A549 (cell line): ENCODE results near the gene RAB11FIP4. TPM values are rescaled to one million over a fixed set of nuclear protein-coding genes. Genes with fewer than 3 reads are reported as not detected.

Source experiments
- ATAC-seq, 2 experiments: fragments of 200-7000 bp in 1 of 2; fragments of >200 bp in 1 of 2; cut with Nextera tagmentation in 1 of 2; cut with Tn5 transposase in 1 of 2; 3 replicates each; pipeline versions ENCODE4 v1.8.0 to v1.9.1; 2018 to 2020; ENCODE audit warnings: mild to moderate bottlenecking in 1 of 2, moderate library complexity in 1 of 2
- CTCF ChIA-PET: fragments of 300-600 bp; sonication (Branson Sonifier 250); formaldehyde crosslinking; extraction: SDS; loops from one replicate; lab custom pipeline; 2021; ENCODE audit warnings: antibody characterized with exemption, inconsistent platforms; lab: Yijun Ruan, JAX
- POLR2A ChIA-PET: fragments of 350-600 bp; formaldehyde crosslinking; extraction: SDS; loops from one replicate; lab custom pipeline; 2021; ENCODE audit warnings: antibody characterized with exemption, inconsistent platforms; lab: Yijun Ruan, JAX
- DNase-seq, 2 experiments: peaks; one replicate each; pipeline versions ENCODE4 v3.0.0 to v3.0.0-alpha.2; 2011 to 2016; ENCODE audit warnings: low read depth in 1 of 2, low spot score in 1 of 2
- FAIRE-seq: peaks from 2 replicates; lab custom pipeline; 2011; peaks lifted over from hg19 to GRCh38; lab: Jason Lieb, UNC
- H3K27ac ChIP-seq, 2 experiments: fragments of >200 bp; sonication (Bioruptor Twin); formaldehyde crosslinking; 3 replicates each; pipeline ENCODE4 v1.5.1; 2016 to 2017
- H3K4me1 ChIP-seq: fragments of >200 bp; sonication (Bioruptor Twin); formaldehyde crosslinking; 3 replicates; pipeline ENCODE4 v1.6.1; 2016
- H3K4me2 ChIP-seq: fragments of >200 bp; sonication (Bioruptor Twin); formaldehyde crosslinking; 3 replicates; pipeline ENCODE4 v1.6.1; 2016
- H3K4me3 ChIP-seq: fragments of >200 bp; sonication (Bioruptor Twin); formaldehyde crosslinking; 3 replicates; pipeline ENCODE4 v1.5.1; 2016
- H3K9me3 ChIP-seq: fragments of >200 bp; sonication (Bioruptor Twin); formaldehyde crosslinking; 3 replicates; pipeline ENCODE4 v1.6.1; 2016
- BHLHE40 ChIP-seq: IDR thresholded peaks from 2 replicates; pipeline ENCODE4 v1.6.1; 2012; ENCODE audit warnings: low read depth, low read length, inconsistent platforms
- CEBPB ChIP-seq, 2 experiments: fragments of >200 bp in 1 of 2; sonication (Bioruptor Twin) in 1 of 2; formaldehyde crosslinking in 1 of 2; IDR thresholded peaks; 2 replicates each; pipeline ENCODE4 v1.6.1; 2012 to 2016
- CHD2 ChIP-seq: fragments of 150-350 bp; IDR thresholded peaks from 2 replicates; pipeline ENCODE4 v1.6.1; 2014; ENCODE audit warnings: low read length; ENCODE audit not compliant: partially characterized antibody
- E2F6 ChIP-seq: IDR thresholded peaks from 2 replicates; pipeline ENCODE4 v1.6.1; 2012; ENCODE audit warnings: low read depth, borderline replicate concordance
- FOSB ChIP-seq: fragments of 250-450 bp; sonication (Bioruptor Pico); IDR thresholded peaks from 2 replicates; pipeline ENCODE4 v1.5.0; 2020; ENCODE audit warnings: mild to moderate bottlenecking, moderate library complexity
- FOSL2 ChIP-seq, 2 experiments: fragments of 450-650 bp in 1 of 2; fragments of >200 bp in 1 of 2; sonication (Bioruptor Twin) in 1 of 2; formaldehyde crosslinking; IDR thresholded peaks; 2 replicates each; pipeline versions ENCODE4 v1.5.0 to v1.6.1; 2016 to 2020; ENCODE audit warnings: mild to moderate bottlenecking in 1 of 2, moderate library complexity in 1 of 2
- FOXS1 ChIP-seq: fragments of 250-450 bp; sonication (Bioruptor Pico); IDR thresholded peaks from 2 replicates; pipeline ENCODE4 v1.5.0; 2020; ENCODE audit warnings: mild to moderate bottlenecking, moderate library complexity
- HES2 ChIP-seq: fragments of >200 bp; sonication (Bioruptor Twin); formaldehyde crosslinking; IDR thresholded peaks from 2 replicates; pipeline ENCODE4 v1.6.1; 2016
- HEYL ChIP-seq: fragments of 250-450 bp; sonication (Bioruptor Pico); IDR thresholded peaks from 2 replicates; pipeline ENCODE4 v1.8.0; 2021; ENCODE audit warnings: mild to moderate bottlenecking, moderate library complexity
- JUNB ChIP-seq: fragments of >200 bp; sonication (Bioruptor Twin); formaldehyde crosslinking; IDR thresholded peaks from 2 replicates; pipeline ENCODE4 v1.6.1; 2016
- KDM1A ChIP-seq: fragments of 200-600 bp; sonication (generic); IDR thresholded peaks from 2 replicates; pipeline ENCODE4 v1.6.1; 2016; ENCODE audit warnings: low read depth, mild to moderate bottlenecking
- MAX ChIP-seq: IDR thresholded peaks from 2 replicates; pipeline ENCODE4 v1.6.1; 2012
- NR3C1 ChIP-seq: fragments of >200 bp; sonication (Bioruptor Twin); formaldehyde crosslinking; IDR thresholded peaks from 3 replicates; pipeline ENCODE4 v1.6.1; 2017
- PBX3 ChIP-seq: IDR thresholded peaks from 2 replicates; pipeline ENCODE4 v1.6.1; 2012
- POLR2A ChIP-seq: IDR thresholded peaks from 2 replicates; pipeline ENCODE4 v1.6.1; 2012; ENCODE audit warnings: mild to moderate bottlenecking, low read length
- USF2 ChIP-seq: fragments of 450-650 bp; IDR thresholded peaks from 2 replicates; pipeline ENCODE4 v1.6.1; 2014; ENCODE audit warnings: antibody characterized with exemption
- WGBS: methylation state at CpG from one replicate; pipeline ENCODE4 v1.1.6; 2017; ENCODE audit errors: missing lambda C conversion rate; 5-methylcytosine and 5-hydroxymethylcytosine counted together
- polyA plus RNA-seq, 4 experiments: library from polyadenylated mRNA; depleted of rRNA in 3 of 4; stranded (reverse); fragments of >200 nt; fragmentation: RNase III in 1 of 4; extraction: RNeasy Plus Mini Kit Qiagen cat#74134 plus additional on column Dnase treatment in 1 of 4; gene quantifications; 2 replicates in 3 of 4; 3 replicates in 1 of 4; pipeline ENCODE4 v1.2.3, GENCODE V29; 2011 to 2017

Gene RAB11FIP4
- polyA plus RNA-seq, 2 of the 4 experiments (the other 2 are of a cell fraction): 1.9 to 3.5 TPM

GRCh38 chr17:31581491-31581890, 190.0 kb downstream of the RAB11FIP4 start:
- ChIA-PET POLR2A (no interaction called here), CTCF (interaction anchor here (1.4 to 2.5 kb wide), 4 partner anchors 8 to 261 kb away, joined by 3 to 16 read pairs (median 8); no protein-coding TSS in a partner anchor)
- no peak for DNase-seq
- Histone ChIP-seq H3K4me2 (no peak overlapping the region), H3K9me3 (no peaks in the 10 kb centered on the region), H3K27ac (no peak overlapping the region; a peak in 1 of 6 replicates), H3K4me1 (peaks cover 4% of the 10 kb centered on the region; the same call in 1 of the 3 replicates), H3K4me3 (no peak overlapping the region)
- ATAC-seq: peak in 1 of 2 experiments; percentile 36; a peak in 3 of 6 replicates
- FAIRE-seq: no peak
- 89% methylated on average over 4 of the region's 4 CpGs for WGBS
- no peak for TF ChIP-seq FOXS1 (CRISPR knock-in tag)
- TF ChIP-seq FOSB (CRISPR knock-in tag): no peak
- no peak for TF ChIP-seq HEYL (CRISPR knock-in tag)
- no peak for TF ChIP-seq PBX3
- TF ChIP-seq CEBPB (IDR thresholded peaks at IDR 0.05): no peak
- TF ChIP-seq KDM1A: no peak
- TF ChIP-seq MAX: no peak

- FAIRE-seq (no peak), ATAC-seq (no peak), DNase-seq (no peak)
- Histone ChIP-seq H3K27ac (no peak overlapping the region), H3K4me2 (no peak overlapping the region), H3K4me1 (peaks cover 4% of the 10 kb centered on the region; the same call in 1 of the 3 replicates), H3K4me3 (no peak overlapping the region), H3K9me3 (no peaks in the 10 kb centered on the region)
- CTCF ChIA-PET: interaction anchor here (0.8 to 2.5 kb wide), 4 partner anchors 9 to 260 kb away, joined by 3 to 16 read pairs (median 8); no protein-coding TSS in a partner anchor
- WGBS: 94% methylated on average over 8 of the region's 8 CpGs
- TF ChIP-seq FOSL2 (IDR thresholded peaks at IDR 0.05) (no peak), FOSL2 (CRISPR knock-in tag; IDR thresholded peaks at IDR 0.05) (no peak), JUNB (no peak)
- POLR2A ChIA-PET: no interaction called here
Measured at GRCh38 chr17:31582151-31582907, 190.9 kb downstream of the RAB11FIP4 start.

- no peak for FAIRE-seq
- TF ChIP-seq POLR2A (no peak), CEBPB (IDR thresholded peaks at IDR 0.05) (no peak)
- TF ChIP-seq, all 56 proteins: peak for 0
- Histone ChIP-seq H3K4me3 (no peak overlapping the region), H3K4me1 (peaks cover 4% of the 10 kb centered on the region; the same call in 1 of the 3 replicates), H3K9me3 (no peaks in the 10 kb centered on the region), H3K27ac (no peak overlapping the region), H3K4me2 (no peak overlapping the region)
- 75% methylated on average over 7 of the region's 7 CpGs for WGBS
- ATAC-seq (no peak), DNase-seq (no peak)
- CTCF ChIA-PET: interaction anchor here (1.6 to 2.8 kb wide), 3 partner anchors 10 to 258 kb away, joined by 3 to 12 read pairs (median 5); no protein-coding TSS in a partner anchor
- POLR2A ChIA-PET: no interaction called here
Measured at GRCh38 chr17:31583772-31584356, 192.4 kb downstream of the RAB11FIP4 start.

GRCh38 chr17:31584438-31585279, 193.2 kb downstream of the RAB11FIP4 start:
- ChIA-PET POLR2A (interaction anchor here (0.7 kb wide), 1 partner anchor 25 kb away, joined by 3 read pairs; no protein-coding TSS in a partner anchor), CTCF (interaction anchor here (0.6 to 2.8 kb wide), 5 partner anchors 11 to 258 kb away, joined by 3 to 12 read pairs (median 4); no protein-coding TSS in a partner anchor)
- no peak for FAIRE-seq
- no peak overlapping the region for H3K4me2 ChIP-seq
- WGBS: 88% methylated on average over 6 of the region's 6 CpGs
- no peaks in the 10 kb centered on the region for H3K9me3 ChIP-seq
- ATAC-seq: no peak
- no peak overlapping the region for H3K4me3 ChIP-seq
- TF ChIP-seq E2F6: no peak
- no peak for TF ChIP-seq HES2
- no peak for TF ChIP-seq BHLHE40
- no peak for TF ChIP-seq NR3C1
- TF ChIP-seq KDM1A: no peak
- no peak for TF ChIP-seq USF2
- TF ChIP-seq CHD2: no peak
- H3K27ac ChIP-seq: no peak overlapping the region
- peaks cover 4% of the 10 kb centered on the region; the same call in 1 of the 3 replicates for H3K4me1 ChIP-seq
- no peak for DNase-seq
